Endothelial cell of umbilical vein (primary cell): ENCODE measurements around the gene CAMTA1. TPM values are rescaled to one million over a fixed set of nuclear protein-coding genes. Genes with fewer than 3 reads are reported as not detected.

Source experiments
- BruUV-seq: library from RNA; stranded (reverse); fragments of 400-500 nt; replicated peaks from 2 replicates; lab custom pipeline; 2021; lab: Mats Ljungman, UMichigan
- CTCF ChIA-PET: fragments of 300-600, 350-600 bp; sonication (Branson Sonifier 250); formaldehyde crosslinking; loops from one replicate; lab custom pipeline; 2021; ENCODE audit warnings: antibody characterized with exemption, inconsistent platforms; lab: Charles Lee
- POLR2A ChIA-PET: fragments of 300-600, 350-600 bp; sonication (Branson Sonifier 250); formaldehyde crosslinking; loops from one replicate; lab custom pipeline; 2021; ENCODE audit warnings: antibody characterized with exemption, inconsistent platforms; lab: Charles Lee
- DNase-seq: peaks from one replicate; pipeline ENCODE4 v3.0.0-alpha.2; 2011; ENCODE audit warnings: low read depth, low spot score
- FAIRE-seq: peaks from 2 replicates; lab custom pipeline; 2011; peaks lifted over from hg19 to GRCh38; lab: Jason Lieb, UNC
- H2AFZ ChIP-seq: 2 replicates; pipeline ENCODE4 v1.6.0; 2012; ENCODE audit warnings: low read depth, low read length, control low read depth, inconsistent platforms
- H3K27ac ChIP-seq: 2 replicates; pipeline ENCODE4 v1.5.1; 2011; ENCODE audit warnings: low read depth, mild to moderate bottlenecking, control low read depth, low read length, moderate library complexity; ENCODE audit not compliant: insufficient read depth
- H3K27me3 ChIP-seq, 2 experiments: 2 replicates each; pipeline versions ENCODE4 v1.6.0 to v1.6.1; 2011; ENCODE audit warnings: low read length in 2 of 2, mixed read lengths in 1 of 2; ENCODE audit not compliant: control insufficient read depth in 2 of 2, insufficient read depth in 2 of 2
- H3K36me3 ChIP-seq, 2 experiments: 2 replicates in 1 of 2; 3 replicates in 1 of 2; pipeline ENCODE4 v1.5.1; 2011; ENCODE audit warnings: low read length in 2 of 2, mild to moderate bottlenecking in 1 of 2, moderate library complexity in 1 of 2; ENCODE audit not compliant: control insufficient read depth in 2 of 2, insufficient read depth in 2 of 2; ENCODE audit errors: extremely low read depth in 1 of 2
- H3K4me1 ChIP-seq: 3 replicates; pipeline ENCODE4 v1.5.1; 2011; ENCODE audit warnings: mild to moderate bottlenecking, low read length; ENCODE audit not compliant: control insufficient read depth, insufficient read depth; ENCODE audit errors: extremely low read depth
- H3K4me2 ChIP-seq: 2 replicates; pipeline ENCODE4 v1.6.1; 2011; ENCODE audit warnings: low read length, control low read depth, mixed read lengths; ENCODE audit not compliant: insufficient read depth
- H3K4me3 ChIP-seq, 3 experiments: fragments of 200-600 bp in 1 of 3; sonication (generic), shearing (Covaris generic) in 1 of 3; replicated peaks in 1 of 3; 2 replicates each; pipeline ENCODE4 v1.5.1; 2011 to 2016; ENCODE audit warnings: control low read depth in 3 of 3, low read length in 3 of 3, mild to moderate bottlenecking in 2 of 3, inconsistent platforms in 1 of 3, low read depth in 1 of 3, moderate library complexity in 1 of 3; ENCODE audit not compliant: insufficient read depth in 1 of 3
- H3K79me2 ChIP-seq: 2 replicates; pipeline ENCODE4 v1.6.0; 2012; ENCODE audit warnings: low read length, inconsistent platforms; ENCODE audit not compliant: control insufficient read depth, insufficient read depth
- H3K9ac ChIP-seq: replicated peaks from 2 replicates; pipeline ENCODE3; 2011; ENCODE audit warnings: low read length, control low read depth; ENCODE audit not compliant: insufficient read depth; ENCODE audit errors: extremely low read depth
- H3K9me1 ChIP-seq: replicated peaks from 3 replicates; pipeline ENCODE4 v1.6.0; 2011; ENCODE audit warnings: mild to moderate bottlenecking, low read length; ENCODE audit not compliant: control insufficient read depth, insufficient read depth; ENCODE audit errors: extremely low read depth
- H3K9me3 ChIP-seq: replicated peaks from 2 replicates; pipeline ENCODE4 v1.5.1; 2012; ENCODE audit warnings: low read length, inconsistent platforms; ENCODE audit not compliant: control insufficient read depth, insufficient read depth
- H4K20me1 ChIP-seq: replicated peaks from 2 replicates; pipeline ENCODE3; 2011; ENCODE audit warnings: mild to moderate bottlenecking, low read length; ENCODE audit not compliant: control insufficient read depth, insufficient read depth; ENCODE audit errors: extremely low read depth
- CTCF ChIP-seq, 2 donors: IDR thresholded peaks; 1 replicate in 1 of 2; 2 replicates in 1 of 2; pipeline ENCODE4 v1.5.1; 2011; ENCODE audit warnings: low read length in 2 of 2, mild to moderate bottlenecking in 2 of 2, moderate library complexity in 2 of 2, control low read depth in 1 of 2, inconsistent platforms in 1 of 2, low read depth in 1 of 2; ENCODE audit not compliant: insufficient read depth in 1 of 2; ENCODE audit errors: extremely low read depth in 1 of 2
- FOS ChIP-seq: IDR thresholded peaks from 2 replicates; pipeline ENCODE4 v1.6.1; 2011; ENCODE audit warnings: mild to moderate bottlenecking, low read length, moderate library complexity, borderline replicate concordance; ENCODE audit not compliant: insufficient read depth
- GATA2 ChIP-seq: IDR thresholded peaks from 2 replicates; pipeline ENCODE4 v1.7.0; 2011; ENCODE audit warnings: low read depth, mild to moderate bottlenecking, moderate library complexity, mixed read lengths, low read length; ENCODE audit not compliant: insufficient read length, insufficient read depth
- JUN ChIP-seq: IDR thresholded peaks from 2 replicates; pipeline ENCODE4 v1.6.1; 2011; ENCODE audit warnings: borderline replicate concordance, low read depth; ENCODE audit not compliant: insufficient read length, insufficient read depth
- POLR2A ChIP-seq: IDR thresholded peaks from 2 replicates; pipeline ENCODE4 v1.6.1; 2012; ENCODE audit warnings: low read depth, mild to moderate bottlenecking, control low read depth, low read length
- POLR2AphosphoS5 ChIP-seq: IDR thresholded peaks from 2 replicates; pipeline ENCODE4 v1.6.1; 2012; ENCODE audit warnings: low read depth, mild to moderate bottlenecking, control low read depth, low read length, moderate library complexity; ENCODE audit not compliant: insufficient read depth
- dilution Hi-C: fragments of 300-500 bp; cut with MboI; formaldehyde crosslinking; loops from one replicate; pipeline ENCODE4 v1.15.0; 2019; ENCODE audit warnings: low sequenced_read_pairs; ENCODE audit not compliant: extremely low pct_ligation_motif_present
- intact Hi-C: fragments of 100-400 bp; cut with micrococcal nuclease; formaldehyde crosslinking; loops from one replicate; pipeline ENCODE4 v1.10.0; 2022
- polyA plus RNA-seq, 4 experiments: library from polyadenylated mRNA; depleted of rRNA in 3 of 4; stranded (reverse) in 3 of 4; unstranded in 1 of 4; fragments of >200 nt; gene quantifications; 2 replicates each; pipeline versions ENCODE4 v1.2.1 to v1.2.3, GENCODE V29; 2011 to 2012; ENCODE audit warnings: missing spikeins in 1 of 4
- total RNA-seq: library from RNA; stranded (reverse); gene quantifications from 2 replicates; pipeline ENCODE4 v1.2.3, GENCODE V29; 2021

Gene CAMTA1
- total and polyA plus RNA-seq, 2 donors (not counting 3 experiments of a cell fraction or from before 2014, with no cell fraction given), result 50.8 to 92.7 TPM

GRCh38 chr1:7539769-7540175 is 754.5 kb downstream of the CAMTA1 start:
- FAIRE-seq (no peak), DNase-seq (peak; percentile 34)
- CTCF ChIA-PET, result interaction anchor here (0.6 to 1.8 kb wide), 7 partner anchors 10 to 497 kb away, joined by 3 to 7 read pairs (median 3); no protein-coding TSS in a partner anchor

More at GRCh38 chr1:7539769-7540175, 754.5 kb downstream of the CAMTA1 start:
- Histone ChIP-seq H3K4me2 (no peak overlapping the region), H3K36me3 (no peaks in the 10 kb centered on the region), H3K4me1 (no peaks in the 10 kb centered on the region), H3K9me3 (no peaks in the 10 kb centered on the region), H3K27ac (no peak overlapping the region), H3K9me1 (no peaks in the 10 kb centered on the region), H3K9ac (no peak overlapping the region), H3K79me2 (no peaks in the 10 kb centered on the region), H3K4me3 (no peak overlapping the region), H2AFZ (no peak overlapping the region), H3K27me3 (no peaks in the 10 kb centered on the region), H4K20me1 (no peaks in the 10 kb centered on the region)
- intact Hi-C loops (loop anchor here (1.0 to 10.0 kb wide), 4 partner anchors 108 to 745 kb away; no protein-coding TSS in a partner anchor), dilution Hi-C loops (no loop called here)
- POLR2A ChIA-PET, result no interaction called here
- TF ChIP-seq FOS (no peak), POLR2AphosphoS5 (no peak), JUN (no peak), GATA2 (no peak), POLR2A (no peak), CTCF (IDR thresholded peaks at IDR 0.05; ENCODE audit: extremely low read depth in 1 of 2, insufficient read depth in 1 of 2, low read depth in 1 of 2, low read length in 2 of 2) (peak; percentile 48 to 62)
- BruUV-seq, result no TSS peak
